Coronary artery (tissue), 2 donors: ENCODE data around the gene CCDC124.

ENCODE experiments used
- DNase-seq: peaks from one replicate; pipeline ENCODE4 v3.0.0-alpha.2; 2017; ENCODE audit warnings: low spot score
- H3K27ac ChIP-seq, 2 donors: fragments of 200-600 bp; sonication (generic); one replicate each; pipeline ENCODE4 v1.5.1; 2016 to 2019
- H3K4me3 ChIP-seq: fragments of 200-600 bp; sonication (generic); 2 replicates; pipeline ENCODE4 v1.5.1; 2016; ENCODE audit warnings: mild to moderate bottlenecking, moderate library complexity
- TF ChIP-seq, protein P1 (sequence below): fragments of 200-600 bp; sonication (generic); IDR thresholded peaks from one replicate; pipeline ENCODE4 v1.5.1; 2019; ENCODE audit warnings: antibody characterized with exemption

CCDC124 gene

DNA sequence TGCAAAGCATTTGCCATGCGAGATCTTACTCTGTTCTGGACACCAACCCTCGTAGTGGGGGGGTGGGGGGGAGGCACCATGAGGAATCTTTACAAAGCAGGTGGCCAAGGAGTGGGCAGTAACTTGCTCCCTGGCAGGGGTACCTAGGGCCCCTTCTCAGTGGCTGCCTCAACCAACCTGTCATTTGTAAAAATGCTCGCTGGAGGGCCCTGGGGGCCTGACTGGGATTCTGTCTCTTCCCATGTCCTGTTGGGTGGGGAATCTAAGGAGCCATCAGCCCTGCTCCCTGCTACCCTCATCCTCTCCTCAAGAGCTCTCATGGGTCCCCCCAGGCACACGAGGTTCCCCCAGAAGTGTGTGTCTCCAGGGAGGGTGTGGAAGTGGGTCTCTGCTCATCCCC, 35.5 kb downstream of the CCDC124 start:
- Histone ChIP-seq H3K27ac (no peak overlapping the region), H3K4me3 (no peak overlapping the region)
- TF ChIP-seq, protein P1, sequence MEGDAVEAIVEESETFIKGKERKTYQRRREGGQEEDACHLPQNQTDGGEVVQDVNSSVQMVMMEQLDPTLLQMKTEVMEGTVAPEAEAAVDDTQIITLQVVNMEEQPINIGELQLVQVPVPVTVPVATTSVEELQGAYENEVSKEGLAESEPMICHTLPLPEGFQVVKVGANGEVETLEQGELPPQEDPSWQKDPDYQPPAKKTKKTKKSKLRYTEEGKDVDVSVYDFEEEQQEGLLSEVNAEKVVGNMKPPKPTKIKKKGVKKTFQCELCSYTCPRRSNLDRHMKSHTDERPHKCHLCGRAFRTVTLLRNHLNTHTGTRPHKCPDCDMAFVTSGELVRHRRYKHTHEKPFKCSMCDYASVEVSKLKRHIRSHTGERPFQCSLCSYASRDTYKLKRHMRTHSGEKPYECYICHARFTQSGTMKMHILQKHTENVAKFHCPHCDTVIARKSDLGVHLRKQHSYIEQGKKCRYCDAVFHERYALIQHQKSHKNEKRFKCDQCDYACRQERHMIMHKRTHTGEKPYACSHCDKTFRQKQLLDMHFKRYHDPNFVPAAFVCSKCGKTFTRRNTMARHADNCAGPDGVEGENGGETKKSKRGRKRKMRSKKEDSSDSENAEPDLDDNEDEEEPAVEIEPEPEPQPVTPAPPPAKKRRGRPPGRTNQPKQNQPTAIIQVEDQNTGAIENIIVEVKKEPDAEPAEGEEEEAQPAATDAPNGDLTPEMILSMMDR, result no peak
- DNase-seq, result no peak

DNA sequence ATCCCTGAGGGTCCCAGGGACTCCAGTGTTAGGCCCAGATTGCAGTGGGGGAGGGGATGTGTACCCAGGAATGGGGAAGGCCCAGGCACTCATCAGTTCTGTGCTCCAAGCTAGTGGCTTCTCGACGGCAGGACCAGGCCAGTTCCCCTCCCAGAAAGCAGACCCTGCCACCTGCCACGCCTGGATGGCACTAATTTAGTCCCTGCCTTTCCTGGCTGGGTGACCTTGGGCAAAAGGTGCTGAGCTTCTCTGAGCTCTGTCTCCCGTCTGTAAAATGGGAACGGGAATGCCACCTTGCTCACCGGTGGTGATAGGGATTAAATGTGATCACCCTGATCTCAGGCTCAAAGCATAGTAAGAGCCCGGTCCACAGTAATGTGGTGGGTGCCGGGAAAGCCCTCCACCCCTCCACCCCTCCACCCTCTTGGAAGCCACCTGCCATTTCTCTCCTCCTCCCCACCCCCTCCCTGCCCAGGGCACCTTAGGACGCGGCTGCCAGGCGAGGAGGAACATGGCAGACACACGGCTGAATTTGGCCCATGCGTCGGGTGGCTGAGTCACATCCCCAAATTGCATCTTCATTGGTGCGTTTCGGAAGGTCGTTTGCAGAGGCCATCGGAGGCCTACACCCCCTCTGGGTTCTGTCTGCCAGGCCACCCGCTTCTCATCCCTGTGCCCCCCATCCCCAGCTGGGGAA, 36.4 kb downstream of the CCDC124 start:
- H3K4me3 ChIP-seq, result no peak overlapping the region
- DNase-seq, result no peak
- H3K27ac ChIP-seq, result no peak overlapping the region
- TF ChIP-seq, protein P1, result no peak

DNA sequence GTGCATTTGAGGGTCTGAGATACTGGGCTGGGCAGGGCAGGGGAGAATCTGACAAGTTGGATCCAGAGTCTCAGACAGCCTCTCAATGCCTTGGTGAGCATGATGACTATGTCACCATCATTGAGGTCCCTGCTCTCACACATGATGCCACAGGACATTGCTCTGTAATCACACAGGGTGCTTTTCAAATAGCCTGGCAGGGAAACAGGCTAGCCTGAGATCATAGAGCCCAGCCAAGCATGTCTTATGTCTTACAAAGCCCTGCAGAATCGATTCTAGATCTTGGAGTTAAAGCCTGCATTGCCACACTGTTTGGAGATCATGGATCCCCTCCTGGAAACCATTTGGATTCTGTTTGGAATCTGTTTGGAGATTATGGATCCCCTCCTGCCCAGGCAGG, 39.4 kb downstream of the CCDC124 start:
- DNase-seq, result no peak
- no peak overlapping the region for H3K4me3 ChIP-seq
- TF ChIP-seq, protein P1, result no peak
- H3K27ac ChIP-seq, result no peak overlapping the region

DNA sequence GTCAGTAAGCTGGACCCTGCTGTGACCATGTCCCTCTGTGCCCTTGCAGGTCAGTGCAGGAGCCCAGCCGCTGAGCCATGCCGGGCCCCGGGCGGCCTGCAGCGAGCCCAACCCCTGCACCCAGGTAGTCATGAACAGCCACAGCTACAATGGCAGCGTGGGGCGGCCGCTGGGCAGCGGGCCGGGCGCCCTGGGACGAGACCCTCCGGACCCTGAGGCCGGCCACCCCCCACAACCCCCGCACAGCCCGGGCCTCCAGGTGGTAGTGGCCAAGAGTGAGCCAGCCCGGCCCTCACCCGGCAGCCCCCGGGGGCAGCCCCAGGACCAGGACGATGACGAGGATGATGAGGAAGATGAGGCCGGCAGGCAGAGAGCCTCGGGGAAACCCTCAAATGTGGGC, 40.9 kb downstream of the CCDC124 start:
- no peak for DNase-seq
- H3K4me3 ChIP-seq, result no peak overlapping the region
- TF ChIP-seq, protein P1, result no peak
- H3K27ac ChIP-seq, result no peak overlapping the region

DNA sequence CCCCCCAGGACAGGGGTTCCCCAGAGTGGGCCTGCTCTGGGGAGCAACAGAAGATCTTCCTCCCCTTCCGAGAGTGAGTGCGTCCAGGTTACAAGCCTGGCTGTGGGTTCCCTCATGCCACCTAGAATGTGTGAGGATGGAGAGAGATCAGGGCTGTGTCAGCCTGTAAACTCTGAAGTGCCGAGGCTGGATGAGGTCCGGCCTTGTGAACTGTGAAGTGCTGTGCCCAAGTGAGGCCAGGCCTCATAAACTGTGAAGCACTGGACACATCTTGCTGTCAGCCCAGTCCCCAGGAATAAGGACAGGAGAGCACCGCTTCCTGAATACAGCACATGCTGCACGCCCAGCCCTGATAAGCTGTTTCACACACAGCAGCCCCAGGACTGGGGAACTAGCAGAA, 41.7 kb downstream of the CCDC124 start:
- TF ChIP-seq, protein P1, result no peak
- no peak for DNase-seq
- Histone ChIP-seq H3K27ac (no peak overlapping the region), H3K4me3 (no peak overlapping the region)

DNA sequence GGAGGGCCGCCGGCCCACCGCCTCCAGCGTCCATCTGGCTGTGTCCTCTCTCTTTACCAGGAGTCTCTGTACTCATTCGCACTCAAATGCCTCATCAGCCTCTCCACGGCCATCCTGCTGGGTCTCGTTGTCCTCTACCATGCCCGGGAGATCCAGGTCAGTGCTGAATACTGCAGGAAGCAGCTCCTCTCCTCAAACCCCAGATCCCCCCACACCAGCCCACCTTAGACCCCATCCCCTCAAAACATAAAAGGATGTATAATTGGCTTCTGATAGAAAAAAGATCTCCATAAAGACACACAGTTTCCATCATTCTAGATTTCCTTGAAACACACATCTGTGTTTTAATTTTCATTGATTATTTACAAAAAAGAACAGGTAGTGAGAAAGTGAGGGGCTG, 42.2 kb downstream of the CCDC124 start:
- no peak overlapping the region for H3K27ac ChIP-seq
- TF ChIP-seq, protein P1, result no peak
- DNase-seq, result no peak
- no peak overlapping the region for H3K4me3 ChIP-seq

DNA sequence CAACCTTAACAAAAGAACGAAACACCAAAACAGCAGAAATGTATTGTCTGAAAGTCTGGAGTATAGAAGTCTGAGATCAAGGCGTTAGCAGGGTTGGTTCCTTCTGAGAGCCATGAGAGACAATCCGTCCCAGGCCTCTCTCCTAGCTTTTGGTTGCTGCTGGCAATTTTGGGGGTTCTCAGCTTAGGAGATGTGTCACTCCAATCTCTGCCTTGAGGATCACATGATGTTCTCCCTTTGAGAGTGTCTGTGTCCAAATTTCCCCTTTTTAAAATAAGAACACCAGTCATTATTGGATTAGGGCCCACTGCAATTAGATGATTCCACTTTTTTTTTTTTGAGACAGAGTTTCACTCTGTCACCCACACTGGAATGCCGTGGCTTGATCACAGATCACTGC, 44.2 kb downstream of the CCDC124 start:
- H3K27ac ChIP-seq, result no peak overlapping the region
- DNase-seq, result no peak
- TF ChIP-seq, protein P1, result no peak
- H3K4me3 ChIP-seq, result no peak overlapping the region
